Endometrium (tissue), 2 donors: ENCODE data around the gene ALAS1.

Source experiments
- FAIRE-seq: peaks from 2 replicates; lab custom pipeline; 2012; peaks lifted over from hg19 to GRCh38; lab: Jason Lieb, UNC
- donor health status: control.
- donor health status: control.

ALAS1 gene

DNA sequence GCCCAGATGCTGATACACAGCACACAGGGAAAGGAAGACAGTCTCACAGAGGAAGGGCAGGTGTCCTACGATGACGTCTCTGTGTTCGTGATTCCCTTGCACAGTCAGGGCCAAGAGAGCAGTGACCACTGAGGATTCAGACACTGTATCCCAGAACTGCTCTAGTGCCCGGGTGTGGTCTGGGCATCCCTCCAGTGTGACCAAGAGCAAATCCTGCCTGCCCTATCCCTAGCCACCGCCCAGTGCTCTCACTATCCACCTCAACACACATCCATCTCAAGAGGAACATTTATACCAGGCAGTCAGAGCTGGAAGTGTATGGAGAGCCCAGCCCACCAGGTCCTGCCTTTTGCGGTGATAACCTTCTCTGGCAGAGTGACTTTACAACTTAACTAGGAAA, 51.7 kb downstream of the ALAS1 start:
- no peak for FAIRE-seq

GRCh38 chr3:52250122-52250521, 52.2 kb downstream of the ALAS1 start:
- FAIRE-seq = no peak

GRCh38 chr3:52253314-52254304, 55.6 kb downstream of the ALAS1 start:
- FAIRE-seq = no peak

- FAIRE-seq = no peak
These were observed 56.6 kb downstream of the ALAS1 start for GRCh38 chr3:52254608-52255007.

- FAIRE-seq = no peak
These were observed 58.2 kb downstream of the ALAS1 start for GRCh38 chr3:52256159-52256558.

GRCh38 chr3:52256622-52257021, 58.7 kb downstream of the ALAS1 start:
- FAIRE-seq = no peak

GRCh38 chr3:52257911-52258310, 60.0 kb downstream of the ALAS1 start:
- FAIRE-seq = no peak

DNA sequence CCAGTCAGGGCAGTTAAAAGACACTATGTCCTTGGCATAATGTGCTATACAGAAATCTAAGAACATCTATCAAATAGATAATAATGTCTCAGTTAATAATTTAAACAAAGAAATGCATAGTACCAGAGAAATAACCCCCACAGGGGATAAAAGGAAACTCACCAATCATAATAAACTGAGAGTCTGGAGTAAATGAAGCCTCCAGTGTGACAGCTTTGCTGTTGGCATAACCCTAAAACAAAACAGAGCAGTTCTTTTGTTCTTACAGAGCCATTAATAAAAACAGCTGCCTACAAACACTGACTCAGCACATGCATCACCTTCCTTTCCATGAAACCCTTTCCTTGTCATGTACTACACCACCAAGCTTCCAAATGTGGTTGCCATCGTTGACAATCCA, 61.1 kb downstream of the ALAS1 start:
- no peak for FAIRE-seq

DNA sequence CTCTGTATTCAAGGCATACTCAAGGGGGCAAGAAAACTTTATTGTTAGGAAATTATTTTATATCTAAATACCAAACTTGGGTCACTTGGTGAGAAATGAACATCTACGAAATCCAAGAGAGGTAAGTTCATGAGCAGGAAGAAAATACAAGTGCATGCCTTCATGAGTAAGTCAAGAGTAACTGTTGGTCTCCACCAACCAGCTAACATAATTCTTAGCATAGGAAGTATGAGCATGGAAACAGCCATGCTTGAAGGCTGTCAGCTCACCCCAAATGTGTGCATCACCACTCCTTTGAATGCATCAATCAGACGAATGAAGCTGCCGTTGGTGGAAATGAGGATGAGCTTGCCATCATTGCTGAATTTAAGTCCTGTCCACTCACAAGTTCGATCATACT, 61.5 kb downstream of the ALAS1 start:
- FAIRE-seq = no peak

DNA sequence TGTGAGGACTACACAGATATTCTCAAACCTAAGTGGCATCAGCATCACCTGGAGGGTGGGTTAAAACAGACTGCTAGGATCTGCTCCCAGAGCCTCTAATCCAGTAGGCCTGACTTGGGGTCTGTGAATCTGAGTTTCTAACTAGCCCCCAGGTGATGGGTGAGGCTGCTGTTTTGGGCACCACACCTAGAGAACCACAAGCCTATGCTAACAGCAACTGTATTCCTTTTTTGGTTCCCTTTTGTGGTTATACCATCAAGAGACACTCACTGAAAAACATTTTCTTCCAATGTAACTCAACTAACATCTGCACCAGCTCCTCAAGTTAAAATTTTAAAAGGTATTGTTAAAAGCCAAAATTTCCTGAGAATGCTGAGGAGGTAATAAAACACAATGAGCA, 64.5 kb downstream of the ALAS1 start:
- FAIRE-seq = no peak
